ENCODE measurements around the gene SULT1A3. TPM values are rescaled to one million over a fixed set of nuclear protein-coding genes. Genes with fewer than 3 reads are reported as not detected.
"Not testable (repeated sequence)": the region's sequence is repeated elsewhere in the genome, so short reads cannot be mapped to it uniquely, and the experiment has no call there.

Gene SULT1A3
- 4.6 and 6.6 TPM in 2 replicates for total RNA-seq (2012; rRNA removed)

- not testable (repeated sequence) for H3K36me3 ChIP-seq (ENCODE audit: insufficient read depth, low read length); H3K9ac ChIP-seq (ENCODE audit: low read depth, low read length); H3K4me2 ChIP-seq (ENCODE audit: low read length); H3K4me1 ChIP-seq (ENCODE audit: control insufficient read depth, insufficient read depth, low read length); H3K27me3 ChIP-seq (ENCODE audit: control insufficient read depth, insufficient read depth, low read length); H3K9me3 ChIP-seq (replicated peaks; ENCODE audit: low read length); H3K4me3 ChIP-seq (ENCODE audit: low read length)
Measured at GRCh38 chr16:30199049-30199448, at the start of gene SULT1A3. SULT1A3 (plus strand) TSS chr16:30199255; CDS start chr16:30200729, 1,474 bp downstream.

DNA sequence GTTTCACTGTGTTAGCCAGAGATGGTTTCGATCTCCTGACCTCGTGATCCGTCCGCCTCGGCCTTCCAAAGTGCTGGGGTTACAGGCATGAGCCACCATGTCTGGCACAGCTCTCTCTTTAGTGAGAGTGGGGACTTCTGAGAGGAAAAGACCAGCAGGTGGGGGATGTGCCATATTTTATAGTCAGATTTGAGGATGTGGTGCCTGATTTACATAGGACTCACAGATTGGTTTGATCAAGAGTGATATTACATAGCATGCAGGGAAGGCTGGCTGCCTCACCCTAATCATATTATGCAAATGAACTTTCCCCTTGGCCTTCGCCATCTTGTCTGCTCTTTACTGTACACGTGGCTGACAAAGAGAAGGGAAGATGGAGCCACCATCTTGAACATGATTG lies 48.0 kb upstream of the SULT1A3 start:
- no peak overlapping the region for H3K4me2 ChIP-seq (ENCODE audit: low read length)

DNA sequence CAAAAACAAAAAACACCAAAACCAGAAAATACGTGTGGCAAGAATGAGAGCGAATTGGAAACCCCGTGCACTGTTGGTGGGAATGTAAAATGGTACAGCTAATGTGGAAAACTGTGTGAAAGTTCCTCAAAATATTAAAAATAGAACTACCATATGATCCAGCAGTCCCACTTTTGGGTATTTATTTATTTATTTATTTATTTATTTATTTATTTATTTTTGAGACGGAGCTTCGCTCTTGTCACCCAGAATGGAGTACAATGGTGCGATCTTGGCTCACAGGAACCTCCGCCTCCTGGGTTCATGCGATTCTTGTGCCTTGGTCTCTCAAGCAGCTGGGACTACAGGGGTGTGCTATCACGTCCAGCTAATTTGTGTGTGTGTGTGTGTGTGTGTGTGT lies 46.5 kb upstream of the SULT1A3 start:
- no peaks in the 10 kb centered on the region for H3K36me3 ChIP-seq (ENCODE audit: insufficient read depth, low read length)
- no peaks in the 10 kb centered on the region for H3K4me1 ChIP-seq (ENCODE audit: control insufficient read depth, insufficient read depth, low read length)
- H3K9ac ChIP-seq (ENCODE audit: low read depth, low read length), result no peak overlapping the region
- peaks cover 2% of the 10 kb centered on the region for H3K27me3 ChIP-seq (ENCODE audit: control insufficient read depth, insufficient read depth, low read length)
- no peak overlapping the region for H3K4me2 ChIP-seq (ENCODE audit: low read length)
- peaks cover 4% of the 10 kb centered on the region for H3K9me3 ChIP-seq (replicated peaks; ENCODE audit: low read length)
- no peak overlapping the region for H3K4me3 ChIP-seq (ENCODE audit: low read length)

More for the DNA sequence above, 48.0 kb upstream of the SULT1A3 start:
- H3K36me3 ChIP-seq (ENCODE audit: insufficient read depth, low read length), result no peaks in the 10 kb centered on the region
- peaks cover 4% of the 10 kb centered on the region for H3K9me3 ChIP-seq (replicated peaks; ENCODE audit: low read length)
- H3K9ac ChIP-seq (ENCODE audit: low read depth, low read length), result no peak overlapping the region
- peaks cover 2% of the 10 kb centered on the region for H3K27me3 ChIP-seq (ENCODE audit: control insufficient read depth, insufficient read depth, low read length)
- no peaks in the 10 kb centered on the region for H3K4me1 ChIP-seq (ENCODE audit: control insufficient read depth, insufficient read depth, low read length)
- no peak overlapping the region for H3K4me3 ChIP-seq (ENCODE audit: low read length)

DNA sequence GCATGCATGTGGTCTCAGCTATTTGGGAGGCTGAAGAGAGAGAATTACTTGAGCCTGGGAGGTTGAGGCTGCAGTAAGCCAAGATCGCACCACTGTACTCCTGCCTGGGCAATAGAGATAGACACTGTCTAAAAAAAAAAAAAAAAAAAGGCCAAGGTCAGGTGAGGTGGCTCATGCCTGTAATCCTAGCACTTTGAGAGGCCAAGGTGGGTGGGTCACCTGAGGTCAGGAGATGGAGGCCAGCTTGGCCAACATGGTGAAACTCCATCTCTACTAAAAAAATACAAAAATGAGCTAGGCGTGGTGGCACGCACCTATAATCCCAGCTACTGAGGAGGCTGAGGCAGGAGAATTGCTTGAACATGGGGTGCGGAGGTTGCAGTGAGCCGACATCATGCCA lies 43.9 kb upstream of the SULT1A3 start:
- H3K4me3 ChIP-seq (ENCODE audit: low read length), result no peak overlapping the region
- H3K9ac ChIP-seq (ENCODE audit: low read depth, low read length), result no peak overlapping the region
- no peak overlapping the region for H3K4me2 ChIP-seq (ENCODE audit: low read length)
- no peaks in the 10 kb centered on the region for H3K4me1 ChIP-seq (ENCODE audit: control insufficient read depth, insufficient read depth, low read length)
- no peaks in the 10 kb centered on the region for H3K9me3 ChIP-seq (replicated peaks; ENCODE audit: low read length)
- H3K36me3 ChIP-seq (ENCODE audit: insufficient read depth, low read length), result no peaks in the 10 kb centered on the region
- H3K27me3 ChIP-seq (ENCODE audit: control insufficient read depth, insufficient read depth, low read length), result peaks cover 2% of the 10 kb centered on the region

GRCh38 chr16:30157214-30157613 lies 41.8 kb upstream of the SULT1A3 start:
- peaks cover 2% of the 10 kb centered on the region for H3K27me3 ChIP-seq (ENCODE audit: control insufficient read depth, insufficient read depth, low read length)
- H3K36me3 ChIP-seq (ENCODE audit: insufficient read depth, low read length), result no peaks in the 10 kb centered on the region
- no peaks in the 10 kb centered on the region for H3K4me1 ChIP-seq (ENCODE audit: control insufficient read depth, insufficient read depth, low read length)
- H3K4me2 ChIP-seq (ENCODE audit: low read length), result no peak overlapping the region
- H3K4me3 ChIP-seq (ENCODE audit: low read length), result no peak overlapping the region
- no peaks in the 10 kb centered on the region for H3K9me3 ChIP-seq (replicated peaks; ENCODE audit: low read length)
- no peak overlapping the region for H3K9ac ChIP-seq (ENCODE audit: low read depth, low read length)

DNA sequence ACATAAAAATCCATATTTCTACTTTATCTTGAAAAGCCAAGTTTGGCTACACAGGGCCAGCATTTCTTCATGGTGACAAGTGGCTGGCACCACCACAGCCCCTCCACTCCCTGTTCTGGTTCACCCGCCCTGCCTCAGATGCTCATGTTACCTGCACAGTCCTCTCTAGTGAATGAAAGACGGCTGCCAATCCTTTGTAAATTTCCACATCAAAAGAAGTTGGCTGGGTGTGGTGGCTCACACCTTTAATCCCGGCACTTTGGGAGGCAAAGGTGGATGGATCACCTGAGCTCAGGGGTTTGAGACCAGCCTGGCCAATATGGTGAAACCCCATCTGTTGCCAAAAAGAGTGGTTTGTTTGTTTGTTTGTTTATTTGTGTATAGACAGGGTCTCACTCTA lies 35.5 kb upstream of the SULT1A3 start:
- Histone ChIP-seq H3K4me2 (ENCODE audit: low read length) (no peak overlapping the region), H3K9ac (ENCODE audit: low read depth, low read length) (no peak overlapping the region), H3K36me3 (ENCODE audit: insufficient read depth, low read length) (no peaks in the 10 kb centered on the region), H3K27me3 (ENCODE audit: control insufficient read depth, insufficient read depth, low read length) (peaks cover 4% of the 10 kb centered on the region), H3K4me1 (ENCODE audit: control insufficient read depth, insufficient read depth, low read length) (no peaks in the 10 kb centered on the region), H3K4me3 (ENCODE audit: low read length) (no peak overlapping the region), H3K9me3 (replicated peaks; ENCODE audit: low read length) (no peaks in the 10 kb centered on the region)

DNA sequence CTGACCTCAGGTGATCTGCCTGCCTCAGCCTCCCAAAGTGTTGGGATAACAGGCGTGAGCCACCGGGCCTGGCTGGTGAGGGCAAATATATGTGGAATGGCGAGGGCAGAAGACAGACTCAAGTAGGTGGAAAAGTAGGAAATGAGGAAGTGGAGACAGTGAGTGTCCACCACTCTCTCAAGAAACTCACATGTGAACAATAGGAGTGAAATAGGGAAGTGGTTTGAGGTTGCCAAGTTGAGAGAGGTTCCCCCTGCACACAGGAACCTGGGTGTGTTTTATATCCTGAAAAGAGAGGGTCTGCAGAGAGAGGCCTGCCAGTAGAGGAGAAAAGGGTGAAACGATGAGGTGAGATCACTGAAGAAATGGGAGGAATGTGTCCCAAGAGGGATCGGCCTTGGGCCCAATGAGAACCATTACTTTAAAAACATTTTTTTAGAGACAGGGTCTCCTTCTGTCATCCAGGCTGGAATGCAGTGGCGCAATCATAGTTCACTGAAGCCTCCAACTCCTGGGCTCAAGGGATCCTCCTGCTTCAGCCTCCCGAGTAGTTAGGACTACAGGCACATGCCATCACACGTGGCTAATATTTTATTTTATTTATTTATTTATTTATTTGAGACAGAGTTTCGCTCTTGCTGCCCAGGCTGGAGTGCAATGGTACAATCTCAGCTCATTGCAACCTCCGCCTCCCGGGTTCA lies 32.7 kb upstream of the SULT1A3 start:
- peaks cover 4% of the 10 kb centered on the region for H3K27me3 ChIP-seq (ENCODE audit: control insufficient read depth, insufficient read depth, low read length)
- H3K9me3 ChIP-seq (replicated peaks; ENCODE audit: low read length), result no peaks in the 10 kb centered on the region
- H3K36me3 ChIP-seq (ENCODE audit: insufficient read depth, low read length), result no peaks in the 10 kb centered on the region
- no peak overlapping the region for H3K9ac ChIP-seq (ENCODE audit: low read depth, low read length)
- H3K4me3 ChIP-seq (ENCODE audit: low read length), result no peak overlapping the region
- no peak overlapping the region for H3K4me2 ChIP-seq (ENCODE audit: low read length)
- no peaks in the 10 kb centered on the region for H3K4me1 ChIP-seq (ENCODE audit: control insufficient read depth, insufficient read depth, low read length)

DNA sequence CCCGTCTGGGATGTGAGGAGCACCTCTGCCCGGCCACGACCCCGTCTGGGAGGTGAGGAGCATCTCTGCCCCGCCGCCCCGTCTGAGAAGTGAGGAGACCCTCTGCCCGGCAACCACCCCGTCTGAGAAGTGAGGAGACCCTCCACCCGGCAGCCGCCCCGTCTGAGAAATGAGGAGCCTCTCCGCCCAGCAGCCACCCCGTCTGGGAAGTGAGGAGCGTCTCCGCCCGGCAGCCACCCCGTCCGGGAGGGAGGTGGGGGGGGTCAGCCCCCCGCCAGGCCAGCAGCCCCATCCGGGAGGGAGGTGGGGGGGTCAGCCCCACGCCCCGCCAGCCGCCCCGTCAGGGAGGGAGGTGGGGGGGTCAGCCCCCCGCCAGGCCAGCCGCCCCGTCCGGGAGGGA lies 30.3 kb upstream of the SULT1A3 start:
- not testable (repeated sequence) for H3K4me1 ChIP-seq (ENCODE audit: control insufficient read depth, insufficient read depth, low read length); H3K9me3 ChIP-seq (replicated peaks; ENCODE audit: low read length); H3K27me3 ChIP-seq (ENCODE audit: control insufficient read depth, insufficient read depth, low read length)

GRCh38 chr16:30169416-30169815 lies 29.6 kb upstream of the SULT1A3 start:
- not testable (repeated sequence) for H3K4me1 ChIP-seq (ENCODE audit: control insufficient read depth, insufficient read depth, low read length); H3K36me3 ChIP-seq (ENCODE audit: insufficient read depth, low read length); H3K27me3 ChIP-seq (ENCODE audit: control insufficient read depth, insufficient read depth, low read length); H3K4me3 ChIP-seq (ENCODE audit: low read length); H3K4me2 ChIP-seq (ENCODE audit: low read length); H3K9me3 ChIP-seq (replicated peaks; ENCODE audit: low read length); H3K9ac ChIP-seq (ENCODE audit: low read depth, low read length)

More for the DNA sequence above, 30.3 kb upstream of the SULT1A3 start:
- H3K4me2 ChIP-seq (ENCODE audit: low read length); H3K4me3 ChIP-seq (ENCODE audit: low read length); H3K9ac ChIP-seq (ENCODE audit: low read depth, low read length); H3K36me3 ChIP-seq (ENCODE audit: insufficient read depth, low read length): not testable (repeated sequence)

DNA sequence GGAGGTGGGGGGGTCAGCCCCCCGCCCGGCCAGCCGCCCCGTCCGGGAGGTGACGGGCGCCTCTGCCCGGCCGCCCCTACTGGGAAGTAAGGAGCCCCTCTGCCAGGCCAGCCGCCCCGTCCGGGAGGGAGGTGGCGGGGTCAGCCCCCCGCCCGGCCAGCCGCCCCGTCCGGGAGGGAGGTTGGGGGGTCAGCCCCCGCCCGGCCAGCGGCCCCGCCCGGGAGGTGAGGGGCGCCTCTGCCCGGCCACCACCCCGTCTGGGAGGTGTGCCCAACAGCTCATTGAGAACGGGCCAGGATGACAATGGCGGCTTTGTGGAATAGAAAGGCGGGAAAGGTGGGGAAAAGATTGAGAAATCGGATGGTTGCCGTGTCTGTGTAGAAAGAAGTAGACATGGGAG lies 28.9 kb upstream of the SULT1A3 start:
- not testable (repeated sequence) for H3K4me3 ChIP-seq (ENCODE audit: low read length); H3K9ac ChIP-seq (ENCODE audit: low read depth, low read length); H3K27me3 ChIP-seq (ENCODE audit: control insufficient read depth, insufficient read depth, low read length); H3K36me3 ChIP-seq (ENCODE audit: insufficient read depth, low read length); H3K9me3 ChIP-seq (replicated peaks; ENCODE audit: low read length); H3K4me1 ChIP-seq (ENCODE audit: control insufficient read depth, insufficient read depth, low read length); H3K4me2 ChIP-seq (ENCODE audit: low read length)

GRCh38 chr16:30173054-30173453 lies 26.0 kb upstream of the SULT1A3 start:
- Histone ChIP-seq H3K4me3 (ENCODE audit: low read length) (no peak overlapping the region), H3K9me3 (replicated peaks; ENCODE audit: low read length) (no peaks in the 10 kb centered on the region), H3K36me3 (ENCODE audit: insufficient read depth, low read length) (no peaks in the 10 kb centered on the region), H3K9ac (ENCODE audit: low read depth, low read length) (no peak overlapping the region), H3K4me1 (ENCODE audit: control insufficient read depth, insufficient read depth, low read length) (no peaks in the 10 kb centered on the region), H3K27me3 (ENCODE audit: control insufficient read depth, insufficient read depth, low read length) (no peaks in the 10 kb centered on the region), H3K4me2 (ENCODE audit: low read length) (no peak overlapping the region)

DNA sequence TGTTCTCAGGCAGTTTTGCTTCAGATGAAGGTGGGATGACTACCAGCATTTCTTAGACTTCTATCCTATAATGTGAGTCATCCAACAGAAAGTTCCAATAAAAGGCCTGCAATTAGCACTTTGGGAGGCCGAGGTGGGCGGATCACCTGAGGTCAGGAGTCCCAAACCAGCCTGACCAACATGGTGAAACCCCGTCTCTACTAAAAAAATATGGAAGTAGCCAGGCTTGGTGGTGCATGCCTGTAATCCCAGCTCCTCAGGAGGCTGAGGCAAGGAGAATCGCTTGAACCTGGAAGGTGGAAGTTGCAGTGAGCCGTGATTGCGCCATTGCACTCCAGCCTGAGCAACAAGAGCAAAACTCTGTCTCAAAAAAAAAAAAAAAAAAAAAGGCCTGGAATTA lies 22.2 kb upstream of the SULT1A3 start:
- H3K4me2 ChIP-seq (ENCODE audit: low read length); H3K36me3 ChIP-seq (ENCODE audit: insufficient read depth, low read length); H3K4me3 ChIP-seq (ENCODE audit: low read length); H3K9me3 ChIP-seq (replicated peaks; ENCODE audit: low read length); H3K27me3 ChIP-seq (ENCODE audit: control insufficient read depth, insufficient read depth, low read length); H3K4me1 ChIP-seq (ENCODE audit: control insufficient read depth, insufficient read depth, low read length); H3K9ac ChIP-seq (ENCODE audit: low read depth, low read length): not testable (repeated sequence)

All from skeletal muscle satellite cell (primary cell).